HUES6 (cell line): ENCODE data around the gene ST8SIA6.

Experiments used
- H3K27ac ChIP-seq: 2 replicates; pipeline ENCODE4 v1.7.0; 2013; ENCODE audit warnings: low read depth, mild to moderate bottlenecking, low read length, inconsistent platforms
- H3K27me3 ChIP-seq: 2 replicates; pipeline ENCODE4 v1.6.1; 2013; ENCODE audit warnings: low read length; ENCODE audit not compliant: control insufficient read depth, insufficient read depth
- H3K36me3 ChIP-seq: 2 replicates; pipeline ENCODE4 v1.6.1; 2013; ENCODE audit warnings: low read length; ENCODE audit not compliant: control insufficient read depth, insufficient read depth
- H3K4me1 ChIP-seq: 2 replicates; pipeline ENCODE4 v1.6.1; 2013; ENCODE audit warnings: low read length; ENCODE audit not compliant: control insufficient read depth, insufficient read depth
- H3K4me3 ChIP-seq: 2 replicates; pipeline ENCODE4 v1.5.1; 2013; ENCODE audit warnings: low read depth, low read length
- H3K9ac ChIP-seq: one replicate; pipeline ENCODE4 v1.6.1; 2013; ENCODE audit warnings: mild to moderate bottlenecking, low read length
- H3K9me3 ChIP-seq: 2 replicates; pipeline ENCODE4 v1.6.1; 2013; ENCODE audit warnings: low read depth, low read length; ENCODE audit not compliant: control insufficient read depth, insufficient read depth

The ST8SIA6 gene

GRCh38 chr10:17357781-17358180 is 96.6 kb downstream of the ST8SIA6 start:
- Histone ChIP-seq H3K36me3 (no peaks in the 10 kb centered on the region), H3K4me3 (no peak overlapping the region), H3K27me3 (no peaks in the 10 kb centered on the region), H3K4me1 (no peaks in the 10 kb centered on the region), H3K27ac (no peak overlapping the region), H3K9me3 (no peaks in the 10 kb centered on the region), H3K9ac (no peak overlapping the region)

GRCh38 chr10:17356820-17357219 is 97.6 kb downstream of the ST8SIA6 start:
- Histone ChIP-seq H3K4me3 (no peak overlapping the region), H3K9ac (no peak overlapping the region), H3K27me3 (no peaks in the 10 kb centered on the region), H3K9me3 (no peaks in the 10 kb centered on the region), H3K27ac (no peak overlapping the region), H3K4me1 (no peaks in the 10 kb centered on the region), H3K36me3 (no peaks in the 10 kb centered on the region)

- no peaks in the 10 kb centered on the region for H3K36me3 ChIP-seq
- no peak overlapping the region for H3K9ac ChIP-seq
- no peaks in the 10 kb centered on the region for H3K4me1 ChIP-seq
- H3K27me3 ChIP-seq: no peaks in the 10 kb centered on the region
- H3K9me3 ChIP-seq: 0 out of 2 replicates have a peak, but pooled peaks cover 3% of the 10 kb centered on the region
- no peak overlapping the region for H3K27ac ChIP-seq
- H3K4me3 ChIP-seq: no peak overlapping the region
Observed at GRCh38 chr10:17354781-17355180, 99.6 kb downstream of the ST8SIA6 start.

GRCh38 chr10:17353568-17354300 is 100.7 kb downstream of the ST8SIA6 start:
- Histone ChIP-seq H3K9me3 (0 out of 2 replicates have a peak, but pooled peaks cover 3% of the 10 kb centered on the region), H3K27me3 (no peaks in the 10 kb centered on the region), H3K9ac (no peak overlapping the region), H3K36me3 (no peaks in the 10 kb centered on the region), H3K4me1 (peaks cover 2% of the 10 kb centered on the region; the same call in 1 of the 2 replicates), H3K27ac (no peak overlapping the region), H3K4me3 (no peak overlapping the region)

GRCh38 chr10:17352583-17352982 is 101.8 kb downstream of the ST8SIA6 start:
- Histone ChIP-seq H3K9me3 (0 out of 2 replicates have a peak, but pooled peaks cover 3% of the 10 kb centered on the region), H3K4me3 (no peak overlapping the region), H3K27ac (no peak overlapping the region), H3K4me1 (peaks cover 7% of the 10 kb centered on the region; the same call in 1 of the 2 replicates), H3K27me3 (no peaks in the 10 kb centered on the region), H3K9ac (no peak overlapping the region), H3K36me3 (no peaks in the 10 kb centered on the region)

GRCh38 chr10:17351506-17351905 is 102.9 kb downstream of the ST8SIA6 start:
- Histone ChIP-seq H3K9me3 (0 out of 2 replicates have a peak, but pooled peaks cover 3% of the 10 kb centered on the region), H3K36me3 (no peaks in the 10 kb centered on the region), H3K4me1 (peaks cover 7% of the 10 kb centered on the region; the same call in 1 of the 2 replicates), H3K27me3 (no peaks in the 10 kb centered on the region), H3K9ac (no peak overlapping the region), H3K27ac (no peak overlapping the region), H3K4me3 (no peak overlapping the region)

- H3K4me1 ChIP-seq: peaks cover 7% of the 10 kb centered on the region; the same call in 1 of the 2 replicates
Observed at GRCh38 chr10:17349717-17350116, 104.7 kb downstream of the ST8SIA6 start.

GRCh38 chr10:17348501-17349349 is 105.7 kb downstream of the ST8SIA6 start:
- Histone ChIP-seq H3K27me3 (no peaks in the 10 kb centered on the region), H3K4me3 (no peak overlapping the region), H3K9ac (no peak overlapping the region), H3K9me3 (0 out of 2 replicates have a peak, but pooled peaks cover 3% of the 10 kb centered on the region), H3K27ac (no peak overlapping the region), H3K4me1 (peaks cover 7% of the 10 kb centered on the region; the same call in 1 of the 2 replicates), H3K36me3 (no peaks in the 10 kb centered on the region)

More at GRCh38 chr10:17349717-17350116, 104.7 kb downstream of the ST8SIA6 start:
- Histone ChIP-seq H3K9ac (no peak overlapping the region), H3K27ac (no peak overlapping the region), H3K27me3 (no peaks in the 10 kb centered on the region), H3K4me3 (no peak overlapping the region), H3K9me3 (0 out of 2 replicates have a peak, but pooled peaks cover 3% of the 10 kb centered on the region), H3K36me3 (no peaks in the 10 kb centered on the region)

- H3K36me3 ChIP-seq: no peaks in the 10 kb centered on the region
- no peak overlapping the region for H3K9ac ChIP-seq
- no peak overlapping the region for H3K27ac ChIP-seq
- 0 out of 2 replicates have a peak, but pooled peaks cover 3% of the 10 kb centered on the region for H3K9me3 ChIP-seq
- H3K27me3 ChIP-seq: no peaks in the 10 kb centered on the region
- H3K4me3 ChIP-seq: no peak overlapping the region
- H3K4me1 ChIP-seq: peaks cover 7% of the 10 kb centered on the region; the same call in 1 of the 2 replicates
Observed at GRCh38 chr10:17348011-17348500, 106.3 kb downstream of the ST8SIA6 start.

- Histone ChIP-seq H3K27ac (no peak overlapping the region), H3K4me1 (peaks cover 7% of the 10 kb centered on the region; the same call in 1 of the 2 replicates), H3K36me3 (no peaks in the 10 kb centered on the region), H3K9ac (no peak overlapping the region), H3K9me3 (peaks cover 18% of the 10 kb centered on the region), H3K4me3 (no peak overlapping the region), H3K27me3 (no peaks in the 10 kb centered on the region)
Observed at GRCh38 chr10:17344206-17344605, 110.2 kb downstream of the ST8SIA6 start.
